ENCODE measurements around the gene ATG4A. TPM values are rescaled to one million over a fixed set of nuclear protein-coding genes. Genes with fewer than 3 reads are reported as not detected.

The ATG4A gene
- total RNA-seq, 1 donor from 2014 or later: 11.7 TPM

DNA sequence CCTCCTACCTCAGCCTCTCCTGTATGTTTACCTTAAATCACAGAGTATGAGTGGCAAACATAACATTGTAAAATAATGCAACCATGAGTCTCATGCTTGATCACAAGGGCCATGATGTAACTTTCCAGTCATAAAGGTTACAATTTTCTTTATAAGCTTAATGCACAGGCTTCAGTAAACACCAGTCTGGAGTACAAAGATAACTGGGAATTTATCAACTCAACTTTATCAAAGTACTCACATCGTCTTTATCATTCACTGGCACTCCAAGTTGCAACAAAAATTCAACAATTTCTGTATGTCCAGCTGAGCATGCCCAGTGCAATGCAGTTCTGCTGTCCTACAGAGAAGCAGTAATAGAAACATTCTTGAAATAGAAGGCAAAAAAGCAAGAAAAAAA, 3.1 kb upstream of the ATG4A start:
- H3K4me1 Mint-ChIP-seq (ENCODE audit: low read depth, unreplicated experiment): no peaks in the 10 kb centered on the region
- H3K36me3 Mint-ChIP-seq (ENCODE audit: unreplicated experiment): no peaks in the 10 kb centered on the region
- DNase-seq: no peak
- H3K27ac Mint-ChIP-seq (ENCODE audit: unreplicated experiment): no peak overlapping the region
- H3K4me3 Mint-ChIP-seq (ENCODE audit: unreplicated experiment): no peak overlapping the region
- no peaks in the 10 kb centered on the region for H3K27me3 Mint-ChIP-seq (ENCODE audit: unreplicated experiment)
- TF ChIP-seq, protein P1, sequence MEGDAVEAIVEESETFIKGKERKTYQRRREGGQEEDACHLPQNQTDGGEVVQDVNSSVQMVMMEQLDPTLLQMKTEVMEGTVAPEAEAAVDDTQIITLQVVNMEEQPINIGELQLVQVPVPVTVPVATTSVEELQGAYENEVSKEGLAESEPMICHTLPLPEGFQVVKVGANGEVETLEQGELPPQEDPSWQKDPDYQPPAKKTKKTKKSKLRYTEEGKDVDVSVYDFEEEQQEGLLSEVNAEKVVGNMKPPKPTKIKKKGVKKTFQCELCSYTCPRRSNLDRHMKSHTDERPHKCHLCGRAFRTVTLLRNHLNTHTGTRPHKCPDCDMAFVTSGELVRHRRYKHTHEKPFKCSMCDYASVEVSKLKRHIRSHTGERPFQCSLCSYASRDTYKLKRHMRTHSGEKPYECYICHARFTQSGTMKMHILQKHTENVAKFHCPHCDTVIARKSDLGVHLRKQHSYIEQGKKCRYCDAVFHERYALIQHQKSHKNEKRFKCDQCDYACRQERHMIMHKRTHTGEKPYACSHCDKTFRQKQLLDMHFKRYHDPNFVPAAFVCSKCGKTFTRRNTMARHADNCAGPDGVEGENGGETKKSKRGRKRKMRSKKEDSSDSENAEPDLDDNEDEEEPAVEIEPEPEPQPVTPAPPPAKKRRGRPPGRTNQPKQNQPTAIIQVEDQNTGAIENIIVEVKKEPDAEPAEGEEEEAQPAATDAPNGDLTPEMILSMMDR (IDR thresholded peaks at IDR 0.05; ENCODE audit: partially characterized antibody, unreplicated experiment): no peak
- H3K9me3 Mint-ChIP-seq (ENCODE audit: unreplicated experiment): no peaks in the 10 kb centered on the region

DNA sequence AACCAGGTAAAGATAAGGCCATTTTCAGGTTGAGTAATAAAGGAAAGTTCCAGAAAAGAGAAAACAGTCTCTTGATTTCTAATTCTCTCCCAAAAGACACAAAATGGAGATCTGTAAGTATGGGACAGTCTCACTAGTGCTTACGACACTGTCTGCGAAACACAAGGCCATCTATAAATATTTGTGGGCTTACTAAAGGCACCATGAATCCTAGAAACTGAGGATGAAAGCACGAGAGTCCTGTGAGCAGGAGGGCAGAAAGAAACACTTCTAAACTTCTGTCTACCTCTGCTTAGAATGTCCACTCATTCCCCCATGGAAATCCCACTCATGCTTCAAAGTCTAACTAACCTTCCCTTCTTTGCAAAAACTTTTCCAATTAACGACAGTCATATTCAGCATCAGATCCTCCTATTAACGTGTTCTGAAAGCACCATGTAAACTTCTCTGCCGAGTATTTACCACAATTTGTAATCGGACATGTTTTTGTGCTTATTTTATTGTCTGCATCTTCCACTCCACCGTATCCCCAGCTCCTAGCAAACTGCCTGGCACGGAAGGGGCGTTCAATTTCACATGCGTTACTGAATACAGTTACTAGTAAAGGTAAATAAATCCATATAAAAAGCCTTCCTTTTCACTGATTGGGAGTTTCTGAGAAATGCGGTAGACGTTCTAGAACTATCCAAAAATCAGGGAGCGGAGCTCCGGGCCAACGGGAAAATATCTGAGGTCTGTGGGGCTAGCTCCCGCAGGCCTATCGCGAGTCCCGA, 901 bp upstream of the ATG4A start:
- Mint-ChIP-seq H3K9me3 (ENCODE audit: unreplicated experiment) (no peaks in the 10 kb centered on the region), H3K27me3 (ENCODE audit: unreplicated experiment) (peaks cover 2% of the 10 kb centered on the region), H3K36me3 (ENCODE audit: unreplicated experiment) (no peaks in the 10 kb centered on the region), H3K4me1 (ENCODE audit: low read depth, unreplicated experiment) (no peaks in the 10 kb centered on the region), H3K4me3 (ENCODE audit: unreplicated experiment) (no peak overlapping the region), H3K27ac (ENCODE audit: unreplicated experiment) (no peak overlapping the region)
- TF ChIP-seq, protein P1 (IDR thresholded peaks at IDR 0.05; ENCODE audit: partially characterized antibody, unreplicated experiment): no peak
- DNase-seq: no peak

DNA sequence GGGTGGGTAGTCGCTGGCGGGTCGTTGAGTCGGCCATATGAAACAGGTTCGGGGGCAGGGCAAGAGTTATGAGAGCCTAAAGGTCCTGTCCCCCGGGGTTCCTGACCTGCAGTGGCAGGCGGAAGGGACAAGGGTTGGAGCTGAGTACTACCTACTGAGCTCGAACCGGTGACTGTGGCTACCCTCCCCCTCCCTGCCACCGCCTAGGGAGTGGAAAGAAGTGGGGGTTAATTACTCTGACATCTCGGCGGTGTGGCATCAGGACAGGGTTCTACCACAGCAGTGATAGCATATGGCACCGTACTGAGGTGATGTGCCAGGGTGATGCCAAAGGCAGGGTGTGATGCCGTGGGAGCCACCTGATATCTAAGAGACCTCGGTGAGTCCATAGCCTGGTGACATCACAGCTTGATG, 307 bp downstream of the ATG4A start:
- Mint-ChIP-seq H3K4me1 (ENCODE audit: low read depth, unreplicated experiment) (no peaks in the 10 kb centered on the region), H3K4me3 (ENCODE audit: unreplicated experiment) (no peak overlapping the region), H3K9me3 (ENCODE audit: unreplicated experiment) (no peaks in the 10 kb centered on the region), H3K27me3 (ENCODE audit: unreplicated experiment) (peaks cover 2% of the 10 kb centered on the region), H3K36me3 (ENCODE audit: unreplicated experiment) (no peaks in the 10 kb centered on the region), H3K27ac (ENCODE audit: unreplicated experiment) (no peak overlapping the region)
- no peak for DNase-seq
- TF ChIP-seq, protein P1 (IDR thresholded peaks at IDR 0.05; ENCODE audit: partially characterized antibody, unreplicated experiment): no peak

DNA sequence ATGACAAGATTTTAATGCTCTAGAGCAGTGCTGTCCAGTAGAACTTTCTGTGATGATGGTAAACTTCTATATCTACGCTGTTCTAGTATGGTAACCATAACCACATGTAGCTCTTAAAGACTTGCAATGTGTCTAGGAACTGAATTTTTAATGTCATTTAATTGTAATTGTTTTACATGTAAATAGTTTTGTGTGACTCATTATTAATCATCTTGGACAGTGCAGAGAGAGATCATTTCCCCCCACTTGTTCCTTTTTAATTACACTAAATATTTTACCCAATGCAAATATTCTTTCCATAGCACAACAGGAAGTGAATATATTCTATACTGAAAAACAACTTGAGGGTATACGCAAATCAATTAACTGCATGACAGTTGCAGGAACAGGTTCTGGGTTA, 5.8 kb downstream of the ATG4A start:
- H3K27me3 Mint-ChIP-seq (ENCODE audit: unreplicated experiment): peaks cover 2% of the 10 kb centered on the region
- H3K27ac Mint-ChIP-seq (ENCODE audit: unreplicated experiment): no peak overlapping the region
- no peak overlapping the region for H3K4me3 Mint-ChIP-seq (ENCODE audit: unreplicated experiment)
- H3K36me3 Mint-ChIP-seq (ENCODE audit: unreplicated experiment): no peaks in the 10 kb centered on the region
- peaks cover 2% of the 10 kb centered on the region for H3K4me1 Mint-ChIP-seq (ENCODE audit: low read depth, unreplicated experiment)
- DNase-seq: no peak
- H3K9me3 Mint-ChIP-seq (ENCODE audit: unreplicated experiment): no peaks in the 10 kb centered on the region
- TF ChIP-seq, protein P1 (IDR thresholded peaks at IDR 0.05; ENCODE audit: partially characterized antibody, unreplicated experiment): no peak

DNA sequence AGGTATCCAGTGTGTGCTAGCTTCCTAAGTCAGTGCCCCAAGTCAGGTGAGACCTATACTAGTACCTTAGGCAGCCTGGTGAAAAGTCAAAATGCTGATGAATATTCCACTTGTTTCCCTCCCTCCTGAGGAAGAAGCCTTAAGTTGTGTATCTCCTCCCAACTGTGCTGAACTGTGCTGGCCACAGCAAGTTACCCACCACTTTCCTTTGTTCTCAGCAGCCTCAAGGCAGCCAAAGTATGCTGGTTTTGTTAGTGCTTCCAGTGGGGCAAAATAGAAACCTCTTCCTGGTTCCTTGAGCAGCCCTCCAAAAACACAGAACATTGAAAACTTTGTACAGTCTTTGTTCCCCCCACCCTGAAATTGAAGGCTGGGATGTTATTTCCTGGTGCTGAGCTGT, 13.9 kb downstream of the ATG4A start:
- Mint-ChIP-seq H3K9me3 (ENCODE audit: unreplicated experiment) (no peaks in the 10 kb centered on the region), H3K36me3 (ENCODE audit: unreplicated experiment) (no peaks in the 10 kb centered on the region), H3K27ac (ENCODE audit: unreplicated experiment) (no peak overlapping the region), H3K4me3 (ENCODE audit: unreplicated experiment) (no peak overlapping the region), H3K4me1 (ENCODE audit: low read depth, unreplicated experiment) (no peaks in the 10 kb centered on the region), H3K27me3 (ENCODE audit: unreplicated experiment) (no peaks in the 10 kb centered on the region)
- no peak for DNase-seq
- TF ChIP-seq, protein P1 (IDR thresholded peaks at IDR 0.05; ENCODE audit: partially characterized antibody, unreplicated experiment): no peak

Measured in glutamatergic neuron (in vitro differentiated cells).